HepG2 (cell line): ENCODE results near the gene ZNHIT6. TPM values are rescaled to one million over a fixed set of nuclear protein-coding genes. Genes with fewer than 3 reads are reported as not detected.
A peak's percentile ranks its signal among the peaks of the same experiment; 100 is the strongest.

Experiments used
- ATAC-seq: fragments of 200-7000 bp; cut with Tn5 transposase; 3 replicates; pipeline ENCODE4 v1.9.1; 2020; ENCODE audit warnings: mild to moderate bottlenecking, moderate library complexity
- BruUV-seq: library from RNA; stranded (reverse); fragments of 400-500 nt; replicated peaks from 2 replicates; lab custom pipeline; 2021; lab: Mats Ljungman, UMichigan
- CTCF ChIA-PET: fragments of 300-600 bp; formaldehyde crosslinking; extraction: SDS; loops from one replicate; lab custom pipeline; 2021; ENCODE audit warnings: low total read pairs, inconsistent platforms, low intra/inter-chr PET ratio; lab: Yijun Ruan, JAX
- POLR2A ChIA-PET: fragments of 350-600 bp; sonication (Branson Sonifier 250); formaldehyde crosslinking; loops from one replicate; lab custom pipeline; 2020; ENCODE audit warnings: antibody characterized with exemption, inconsistent platforms; lab: Yijun Ruan, JAX
- DNase-seq: peaks from one replicate; pipeline ENCODE4 v3.0.0-alpha.2; 2015; ENCODE audit warnings: low spot score
- FAIRE-seq: peaks from 3 replicates; lab custom pipeline; 2011; peaks lifted over from hg19 to GRCh38; lab: Jason Lieb, UNC
- H2AFZ ChIP-seq: one replicate; pipeline ENCODE4 v1.6.1; 2011; ENCODE audit warnings: low read length, inconsistent platforms
- H3K27ac ChIP-seq: fragments of 300-600 bp; 3 replicates; pipeline ENCODE4 v1.8.0; 2011; ENCODE audit warnings: mixed run types, mild to moderate bottlenecking, mixed read lengths, low read length, inconsistent platforms; ENCODE audit not compliant: insufficient read depth; ENCODE audit errors: extremely low read length
- H3K27me3 ChIP-seq, 2 experiments: fragments of 200-600 bp in 1 of 2; 2 replicates in 1 of 2; 3 replicates in 1 of 2; pipeline versions ENCODE4 v1.6.0 to v1.8.0; 2011; ENCODE audit warnings: low read length in 2 of 2, mild to moderate bottlenecking in 2 of 2, moderate library complexity in 2 of 2, inconsistent platforms in 1 of 2; ENCODE audit not compliant: insufficient read depth in 2 of 2, control insufficient read depth in 1 of 2
- H3K36me3 ChIP-seq, 2 experiments: fragments of 200-600 bp in 1 of 2; replicated peaks in 1 of 2; 2 replicates in 1 of 2; 3 replicates in 1 of 2; pipeline versions ENCODE4 v1.5.1 to v1.8.0; 2011; ENCODE audit warnings: low read length in 2 of 2, inconsistent platforms in 1 of 2; ENCODE audit not compliant: insufficient read depth in 2 of 2, control insufficient read depth in 1 of 2
- H3K4me1 ChIP-seq: 2 replicates; pipeline ENCODE4 v1.5.1; 2012; ENCODE audit warnings: low read length, inconsistent platforms; ENCODE audit not compliant: insufficient read depth
- H3K4me2 ChIP-seq: 2 replicates; pipeline ENCODE4 v1.6.0; 2011; ENCODE audit warnings: low read depth, low read length, inconsistent platforms
- H3K4me3 ChIP-seq, 3 experiments: fragments of 200-600 bp in 1 of 3; sonication (generic), shearing (Covaris generic) in 1 of 3; replicated peaks in 1 of 3; 2 replicates each; pipeline ENCODE4 v1.5.1; 2011 to 2016; ENCODE audit warnings: low read length in 3 of 3, inconsistent platforms in 2 of 3, low read depth in 2 of 3, mild to moderate bottlenecking in 2 of 3, control low read depth in 1 of 3, mixed read lengths in 1 of 3; ENCODE audit not compliant: insufficient read depth in 1 of 3
- H3K79me2 ChIP-seq: one replicate; pipeline ENCODE4 v1.6.1; 2011; ENCODE audit warnings: low read length, inconsistent platforms; ENCODE audit not compliant: insufficient read depth
- H3K9ac ChIP-seq: 2 replicates; pipeline ENCODE4 v1.6.0; 2011; ENCODE audit warnings: mild to moderate bottlenecking, low read depth, low read length, inconsistent platforms; ENCODE audit not compliant: insufficient read depth
- H3K9me3 ChIP-seq: 2 replicates; pipeline ENCODE4 v1.5.1; 2012; ENCODE audit warnings: mild to moderate bottlenecking, low read length
- H4K20me1 ChIP-seq: 2 replicates; pipeline ENCODE4 v1.6.0; 2011; ENCODE audit warnings: inconsistent platforms, mild to moderate bottlenecking, low read length, moderate library complexity; ENCODE audit not compliant: insufficient read depth
- DDIT3 ChIP-seq: sonication (generic); formaldehyde crosslinking; IDR thresholded peaks from 2 replicates; pipeline ENCODE4 v1.4.0; 2020; ENCODE audit warnings: mild to moderate bottlenecking, missing genetic modification reagents
- E2F2 ChIP-seq: sonication (generic); formaldehyde crosslinking; IDR thresholded peaks from 2 replicates; pipeline ENCODE4 v1.4.0; 2020; ENCODE audit warnings: missing genetic modification reagents, borderline replicate concordance
- MEIS2 ChIP-seq: sonication (generic); formaldehyde crosslinking; IDR thresholded peaks from 2 replicates; pipeline ENCODE4 v1.9.0; 2021; ENCODE audit warnings: mild to moderate bottlenecking, missing genetic modification reagents
- PAF1 ChIP-seq: IDR thresholded peaks from 2 replicates; pipeline ENCODE4 v1.6.1; 2016; ENCODE audit warnings: missing genetic modification reagents, missing compliant biosample characterization
- SMC3 ChIP-seq: IDR thresholded peaks from 2 replicates; pipeline ENCODE4 v1.6.1; 2011; ENCODE audit warnings: low read length, improper control_type of control experiment
- STAG1 ChIP-seq: sonication (generic); formaldehyde crosslinking; IDR thresholded peaks from 2 replicates; pipeline ENCODE4 v1.4.0; 2020; ENCODE audit warnings: missing genetic modification reagents
- XRCC5 ChIP-seq: fragments of 200-400 bp; formaldehyde crosslinking; optimal IDR thresholded peaks from 2 replicates; pipeline ENCODE3; 2017; ENCODE audit warnings: mild to moderate bottlenecking, low read length
- ZFP37 ChIP-seq: sonication (generic); formaldehyde crosslinking; IDR thresholded peaks from 2 replicates; pipeline ENCODE4 v1.4.0; 2020; ENCODE audit warnings: missing genetic modification reagents, borderline replicate concordance
- ZNF34 ChIP-seq: sonication (generic); formaldehyde crosslinking; IDR thresholded peaks from 2 replicates; pipeline ENCODE4 v1.4.0; 2020; ENCODE audit warnings: mild to moderate bottlenecking, missing genetic modification reagents, borderline replicate concordance
- ZNF543 ChIP-seq: sonication (generic); formaldehyde crosslinking; IDR thresholded peaks from 2 replicates; pipeline ENCODE4 v1.4.0; 2020; ENCODE audit warnings: mild to moderate bottlenecking, missing genetic modification reagents
- ZNF574 ChIP-seq: sonication (generic); formaldehyde crosslinking; IDR thresholded peaks from 2 replicates; pipeline ENCODE4 v1.4.0; 2020; ENCODE audit warnings: missing genetic modification reagents
- ZNF704 ChIP-seq: sonication (generic); formaldehyde crosslinking; IDR thresholded peaks from 2 replicates; pipeline ENCODE4 v1.8.1; 2023; ENCODE audit warnings: mild to moderate bottlenecking, inconsistent platforms, moderate library complexity, missing genetic modification reagents, borderline replicate concordance
- WGBS: methylation state at CpG from one replicate; pipeline ENCODE4 v1.1.6; 2017; ENCODE audit warnings: low lambda C conversion rate; 5-methylcytosine and 5-hydroxymethylcytosine counted together
- in situ Hi-C: cut with HindIII; loops from 2 replicates; pipeline ENCODE4 v1.10.0; 2017; ENCODE audit warnings: low pct_unique_long_range_greater_than_20kb; ENCODE audit not compliant: extremely low pct_ligation_motif_present
- intact Hi-C: fragments of 100-400 bp; cut with micrococcal nuclease; formaldehyde crosslinking; loops from one replicate; pipeline ENCODE4 v1.10.0; 2022; ENCODE audit not compliant: unreplicated experiment
- polyA plus RNA-seq, 8 experiments: library from polyadenylated mRNA; depleted of rRNA in 3 of 8; stranded (reverse) in 7 of 8; unstranded in 1 of 8; fragments of >200 nt; fragmentation: Illumina TruSeq in 4 of 8; extraction: Trizol in 4 of 8; gene quantifications; 2 replicates each; pipeline versions ENCODE4 v1.2.1 to v1.2.3, GENCODE V29; 2011 to 2016; ENCODE audit warnings: low read depth in 4 of 8, missing spikeins in 1 of 8, mixed read lengths in 1 of 8; ENCODE audit not compliant: insufficient read depth in 1 of 8
- total RNA-seq, 5 experiments: library from RNA; depleted of rRNA; stranded (reverse); fragments of >200 nt; fragmentation: Illumina TruSeq; extraction: Trizol; gene quantifications; 2 replicates each; pipeline ENCODE4 v1.2.3, GENCODE V29; 2016; ENCODE audit warnings: low read depth in 1 of 5
- TF ChIP-seq, protein P1 (sequence below): sonication (generic); formaldehyde crosslinking; IDR thresholded peaks from 2 replicates; pipeline ENCODE4 v1.5.0; 2020; ENCODE audit warnings: mild to moderate bottlenecking, missing genetic modification reagents, moderate library complexity
- TF ChIP-seq, protein P2 (sequence below), 2 experiments: sonication (generic) in 1 of 2; formaldehyde crosslinking in 1 of 2; IDR thresholded peaks; 2 replicates each; pipeline versions ENCODE4 v1.4.0 to v1.6.1; 2018 to 2020; ENCODE audit warnings: missing genetic modification reagents in 2 of 2, borderline replicate concordance in 1 of 2, low read depth in 1 of 2, mild to moderate bottlenecking in 1 of 2, missing biosample characterization in 1 of 2

The ZNHIT6 gene
- total and polyA plus RNA-seq, 2 of the 13 experiments (the other 11 are each of a cell fraction or from before 2014, with no cell fraction given): 6.0 to 15.2 TPM

DNA sequence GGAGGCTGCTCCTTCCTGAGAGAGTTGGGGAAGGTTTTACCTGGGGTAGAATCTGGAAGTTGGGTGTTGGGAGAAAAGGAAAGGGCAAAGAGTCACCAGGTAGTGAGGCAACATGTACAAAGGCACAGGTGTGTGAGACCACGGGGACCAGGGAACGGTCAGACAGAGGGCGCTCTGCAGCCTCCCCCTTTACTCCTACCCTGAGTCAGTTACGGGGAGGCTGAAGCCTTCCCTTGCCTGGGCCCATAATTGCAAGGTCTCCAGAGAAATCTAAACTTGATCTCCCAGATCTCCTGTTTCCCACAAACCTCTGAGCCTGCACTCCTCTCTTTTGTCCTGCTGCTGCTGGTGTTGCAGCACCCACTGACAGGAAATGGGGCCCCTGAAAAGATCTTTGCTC, 105.7 kb downstream of the ZNHIT6 start:
- intact Hi-C loops: no loop called here
- H3K36me3 ChIP-seq: no peaks in the 10 kb centered on the region
- no peak overlapping the region for H3K27ac ChIP-seq
- FAIRE-seq (no peak), DNase-seq (no peak), ATAC-seq (peak; percentile 65)
- no peaks in the 10 kb centered on the region for H3K9me3 ChIP-seq
- POLR2A ChIA-PET: no interaction called here
- H4K20me1 ChIP-seq: no peaks in the 10 kb centered on the region
- H3K27me3 ChIP-seq: no peaks in the 10 kb centered on the region
- peak overlapping the region in 1 of 3 experiments; percentile 46; a peak in 2 of 6 replicates for H3K4me3 ChIP-seq
- CTCF ChIA-PET: no interaction called here
- peak; percentile 22; the same call in 1 of the 2 replicates for TF ChIP-seq SMC3
- TF ChIP-seq, protein P1, sequence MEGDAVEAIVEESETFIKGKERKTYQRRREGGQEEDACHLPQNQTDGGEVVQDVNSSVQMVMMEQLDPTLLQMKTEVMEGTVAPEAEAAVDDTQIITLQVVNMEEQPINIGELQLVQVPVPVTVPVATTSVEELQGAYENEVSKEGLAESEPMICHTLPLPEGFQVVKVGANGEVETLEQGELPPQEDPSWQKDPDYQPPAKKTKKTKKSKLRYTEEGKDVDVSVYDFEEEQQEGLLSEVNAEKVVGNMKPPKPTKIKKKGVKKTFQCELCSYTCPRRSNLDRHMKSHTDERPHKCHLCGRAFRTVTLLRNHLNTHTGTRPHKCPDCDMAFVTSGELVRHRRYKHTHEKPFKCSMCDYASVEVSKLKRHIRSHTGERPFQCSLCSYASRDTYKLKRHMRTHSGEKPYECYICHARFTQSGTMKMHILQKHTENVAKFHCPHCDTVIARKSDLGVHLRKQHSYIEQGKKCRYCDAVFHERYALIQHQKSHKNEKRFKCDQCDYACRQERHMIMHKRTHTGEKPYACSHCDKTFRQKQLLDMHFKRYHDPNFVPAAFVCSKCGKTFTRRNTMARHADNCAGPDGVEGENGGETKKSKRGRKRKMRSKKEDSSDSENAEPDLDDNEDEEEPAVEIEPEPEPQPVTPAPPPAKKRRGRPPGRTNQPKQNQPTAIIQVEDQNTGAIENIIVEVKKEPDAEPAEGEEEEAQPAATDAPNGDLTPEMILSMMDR: peak; percentile 70
- TF ChIP-seq ZNF543 (CRISPR knock-in tag): 0 out of 2 replicates have a peak, but pooled peaks have one; percentile 33
- TF ChIP-seq ZFP37 (CRISPR knock-in tag): no peak
- TF ChIP-seq ZNF574: 0 out of 2 replicates have a peak, but pooled peaks have one; percentile 35
- TF ChIP-seq E2F2 (CRISPR knock-in tag): no peak
- no peak for TF ChIP-seq ZNF704 (CRISPR knock-in tag)
- TF ChIP-seq MEIS2: no peak
- TF ChIP-seq, protein P2, sequence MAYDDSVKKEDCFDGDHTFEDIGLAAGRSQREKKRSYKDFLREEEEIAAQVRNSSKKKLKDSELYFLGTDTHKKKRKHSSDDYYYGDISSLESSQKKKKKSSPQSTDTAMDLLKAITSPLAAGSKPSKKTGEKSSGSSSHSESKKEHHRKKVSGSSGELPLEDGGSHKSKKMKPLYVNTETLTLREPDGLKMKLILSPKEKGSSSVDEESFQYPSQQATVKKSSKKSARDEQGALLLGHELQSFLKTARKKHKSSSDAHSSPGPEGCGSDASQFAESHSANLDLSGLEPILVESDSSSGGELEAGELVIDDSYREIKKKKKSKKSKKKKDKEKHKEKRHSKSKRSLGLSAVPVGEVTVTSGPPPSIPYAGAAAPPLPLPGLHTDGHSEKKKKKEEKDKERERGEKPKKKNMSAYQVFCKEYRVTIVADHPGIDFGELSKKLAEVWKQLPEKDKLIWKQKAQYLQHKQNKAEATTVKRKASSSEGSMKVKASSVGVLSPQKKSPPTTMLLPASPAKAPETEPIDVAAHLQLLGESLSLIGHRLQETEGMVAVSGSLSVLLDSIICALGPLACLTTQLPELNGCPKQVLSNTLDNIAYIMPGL (CRISPR knock-in tag; IDR thresholded peaks at IDR 0.05; ENCODE audit: borderline replicate concordance in 1 of 2, low read depth in 1 of 2): peak in 1 of 2 experiments; percentile 40; a peak in 1 of 4 replicates
- no peak for TF ChIP-seq PAF1 (CRISPR knock-in tag)
- TF ChIP-seq ZNF34 (CRISPR knock-in tag): no peak
- TF ChIP-seq DDIT3 (CRISPR knock-in tag): no peak
- peak; percentile 49 for TF ChIP-seq STAG1 (CRISPR knock-in tag)
- peak; percentile 46 for TF ChIP-seq XRCC5
- H2AFZ ChIP-seq: no peak overlapping the region
- 5% methylated on average over 4 of the region's 4 CpGs for WGBS
- peak overlapping the region; percentile 69 for H3K4me2 ChIP-seq
- peaks cover 46% of the 10 kb centered on the region for H3K4me1 ChIP-seq
- no peaks in the 10 kb centered on the region for H3K79me2 ChIP-seq
- no peak overlapping the region for H3K9ac ChIP-seq
- BruUV-seq: no TSS peak
- in situ Hi-C loops: loop anchor here (10.0 kb wide), 2 partner anchors 92 to 282 kb away; no protein-coding TSS in a partner anchor
